Activated CD8-positive, alpha-beta memory T cell treated with anti-CD3 and anti-CD28 coated beads for 24 hours (primary cell): Measurements from ENCODE around the gene EXOC3L1.

ENCODE experiments used
- DNase-seq: peaks from one replicate; pipeline ENCODE4 v3.0.0-alpha.2; 2020

Gene EXOC3L1

GRCh38 chr16:67190041-67190440, at the start of gene EXOC3L1:
Gene EXOC3L1 (minus strand): TSS chr16:67190136. CDS start chr16:67189676, 460 bp downstream.
- no peak for DNase-seq

GRCh38 chr16:67238806-67239470, 49.0 kb upstream of the EXOC3L1 start:
- no peak for DNase-seq

GRCh38 chr16:67238278-67238575, 48.3 kb upstream of the EXOC3L1 start:
- DNase-seq = no peak

- DNase-seq = no peak
Measured at GRCh38 chr16:67237396-67238277, 47.7 kb upstream of the EXOC3L1 start.

GRCh38 chr16:67236563-67237395, 46.8 kb upstream of the EXOC3L1 start:
- DNase-seq = peak; percentile 90

- no peak for DNase-seq
Measured at GRCh38 chr16:67235816-67236562, 46.1 kb upstream of the EXOC3L1 start.

- no peak for DNase-seq
Measured at GRCh38 chr16:67234180-67234597, 44.3 kb upstream of the EXOC3L1 start.

- no peak for DNase-seq
Measured at GRCh38 chr16:67233596-67233995, 43.7 kb upstream of the EXOC3L1 start.

GRCh38 chr16:67230809-67231660, 41.1 kb upstream of the EXOC3L1 start:
- no peak for DNase-seq

GRCh38 chr16:67229906-67230808, 40.2 kb upstream of the EXOC3L1 start:
- no peak for DNase-seq

GRCh38 chr16:67228905-67229304, 39.0 kb upstream of the EXOC3L1 start:
- no peak for DNase-seq

GRCh38 chr16:67228034-67228785, 38.3 kb upstream of the EXOC3L1 start:
- DNase-seq = no peak

- no peak for DNase-seq
Measured at GRCh38 chr16:67227567-67227921, 37.6 kb upstream of the EXOC3L1 start.

GRCh38 chr16:67226804-67227566, 37.0 kb upstream of the EXOC3L1 start, which contains the start of gene TMEM208:
Gene TMEM208 (plus strand): TSS chr16:67227130. CDS start chr16:67227219, 89 bp downstream.
- DNase-seq = peak; percentile 100

GRCh38 chr16:67226295-67226803, 36.4 kb upstream of the EXOC3L1 start:
- no peak for DNase-seq

- no peak for DNase-seq
Measured at GRCh38 chr16:67223992-67224391, 34.1 kb upstream of the EXOC3L1 start.

GRCh38 chr16:67216612-67217490, 26.9 kb upstream of the EXOC3L1 start:
- no peak for DNase-seq

- DNase-seq = no peak
Measured at GRCh38 chr16:67215706-67216105, 25.8 kb upstream of the EXOC3L1 start.
